ENCODE results near the gene EGLN2.

EGLN2 gene

DNA sequence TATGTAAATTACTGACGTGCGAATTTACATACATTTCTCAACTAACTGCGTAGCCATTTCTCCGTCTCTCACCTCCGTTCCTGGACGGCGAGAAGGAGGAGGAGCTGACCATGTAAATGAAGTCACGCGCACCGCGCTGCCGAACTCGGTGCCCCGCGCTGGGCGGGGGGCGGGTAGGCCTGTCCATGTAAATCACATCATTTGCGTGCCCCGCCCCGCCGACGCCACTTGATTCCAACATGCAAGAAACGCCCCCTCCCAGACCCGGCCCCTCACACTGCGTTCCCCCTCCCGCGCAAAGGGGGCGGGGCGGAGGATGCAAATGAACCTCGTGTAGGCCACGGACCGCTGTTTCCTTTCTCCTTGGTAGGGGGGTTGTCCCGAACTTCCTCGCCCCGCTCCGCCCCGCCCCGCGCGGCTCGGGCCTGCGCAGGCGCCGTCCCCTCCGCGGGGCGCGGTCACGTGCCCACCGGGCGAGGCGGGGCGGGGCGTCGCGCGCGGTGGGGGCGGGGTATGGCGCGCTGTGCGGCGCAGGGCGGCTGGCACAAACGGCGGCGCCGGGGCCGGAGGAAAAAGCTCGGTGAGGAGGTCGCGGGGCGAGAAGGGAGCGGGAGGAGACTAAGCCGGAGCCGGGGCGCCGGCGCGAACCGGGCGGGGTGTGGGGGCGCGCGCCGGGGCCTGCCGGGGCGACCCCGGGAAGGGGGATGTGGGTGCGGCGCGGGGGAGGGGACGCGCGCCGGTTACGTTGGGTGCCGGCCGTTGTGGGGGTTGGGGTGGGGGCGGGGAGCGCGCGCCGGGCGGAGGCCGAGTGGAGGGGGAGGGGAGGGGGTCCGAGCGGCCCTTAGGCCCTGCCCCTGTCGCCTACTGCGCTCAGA is at the start of gene EGLN2:
EGLN2 (plus strand) TSS at position 509 of the 875 bp plus-strand sequence. CDS start 1,382 bp downstream, outside the sequence.
- peak; percentile 97 for DNase-seq (ENCODE audit: low spot score)
- TF ChIP-seq CTCF (IDR thresholded peaks at IDR 0.05; ENCODE audit: extremely low read depth, missing control alignments) = no peak

DNA sequence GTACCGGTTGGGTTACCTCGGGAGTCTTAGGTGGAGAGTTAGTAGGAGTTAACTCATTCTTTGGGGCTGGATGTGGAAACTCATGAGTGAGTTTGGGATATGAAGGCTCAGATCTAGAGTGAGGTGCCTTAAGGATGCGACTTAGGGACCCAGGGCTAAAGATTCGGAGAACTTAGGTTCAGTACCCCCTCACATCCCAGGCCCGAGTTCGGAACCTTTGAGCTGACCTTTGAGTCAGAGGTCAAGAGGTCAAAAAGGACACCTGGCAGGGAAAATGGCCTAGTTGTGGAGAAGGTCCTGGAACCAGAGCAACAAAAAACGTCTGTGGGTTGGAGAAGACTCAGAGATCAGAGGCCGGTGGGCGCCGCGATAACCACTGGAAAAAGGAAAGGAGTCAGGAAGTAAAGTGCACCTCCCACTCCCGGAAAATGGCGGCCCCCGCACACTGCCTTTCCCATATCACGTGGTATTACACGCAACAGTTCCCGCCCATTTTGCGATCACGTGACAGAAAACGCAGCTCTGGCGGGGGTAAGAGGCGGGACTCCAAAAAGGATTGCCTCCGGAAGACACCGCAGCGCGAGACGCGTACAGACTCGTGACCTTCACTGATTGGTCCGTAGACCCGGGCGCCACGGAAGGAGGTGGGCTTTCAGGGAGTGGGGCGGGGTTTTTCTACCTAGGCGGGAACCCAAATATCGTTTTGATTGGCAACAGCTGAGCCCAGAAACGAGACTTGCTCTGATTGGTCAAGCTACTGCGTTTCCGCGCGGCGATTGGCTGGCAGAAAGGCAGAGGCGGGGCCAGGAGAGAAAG is 48.7 kb upstream of the EGLN2 start, which contains the start of gene ACTMAP:
ACTMAP (minus strand) TSS at position 420 of the 816 bp plus-strand sequence. CDS start 674 bp downstream, outside the sequence.
- peak; percentile 97 for DNase-seq (ENCODE audit: low spot score)
- TF ChIP-seq CTCF (IDR thresholded peaks at IDR 0.05; ENCODE audit: extremely low read depth, missing control alignments) = no peak

- peak; percentile 89 for DNase-seq (ENCODE audit: low spot score)
- no peak for TF ChIP-seq CTCF (IDR thresholded peaks at IDR 0.05; ENCODE audit: extremely low read depth, missing control alignments)
Observed at GRCh38 chr19:40750874-40751537, 48.0 kb upstream of the EGLN2 start, which contains the start of gene SNRPA. Gene SNRPA, plus strand, starts transcription at chr19:40751203. Its CDS starts 206 bp downstream, at chr19:40751409.

DNA sequence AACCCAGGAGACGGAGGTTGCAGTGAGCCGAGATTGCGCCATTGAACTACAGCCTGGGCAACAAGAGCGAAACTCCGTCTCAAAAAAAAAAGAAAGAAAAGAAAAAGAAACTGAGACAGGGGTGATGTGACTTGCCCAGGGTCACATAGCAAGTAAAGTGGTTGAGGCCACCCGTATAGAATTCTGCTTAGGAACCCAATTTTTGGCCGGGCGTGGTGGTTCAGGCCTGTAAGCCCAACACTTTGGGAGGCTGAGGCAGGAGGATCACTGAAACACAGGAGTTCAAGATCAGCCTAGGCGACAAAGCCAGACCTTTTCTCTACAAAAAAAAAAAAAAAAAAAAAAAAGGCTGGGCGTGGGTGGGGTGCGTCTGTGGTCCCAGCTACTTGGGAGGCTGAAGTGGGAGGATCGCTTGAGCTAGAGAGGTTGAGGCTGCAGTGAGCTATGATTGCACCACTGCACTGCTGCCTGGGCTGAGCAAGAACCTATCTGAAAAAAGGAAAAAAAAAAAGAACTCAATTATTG is 46.7 kb upstream of the EGLN2 start:
- TF ChIP-seq CTCF (IDR thresholded peaks at IDR 0.05; ENCODE audit: extremely low read depth, missing control alignments) = no peak
- no peak for DNase-seq (ENCODE audit: low spot score)

GRCh38 chr19:40754611-40755247 is 44.3 kb upstream of the EGLN2 start:
- no peak for DNase-seq (ENCODE audit: low spot score)
- no peak for TF ChIP-seq CTCF (IDR thresholded peaks at IDR 0.05; ENCODE audit: extremely low read depth, missing control alignments)

DNA sequence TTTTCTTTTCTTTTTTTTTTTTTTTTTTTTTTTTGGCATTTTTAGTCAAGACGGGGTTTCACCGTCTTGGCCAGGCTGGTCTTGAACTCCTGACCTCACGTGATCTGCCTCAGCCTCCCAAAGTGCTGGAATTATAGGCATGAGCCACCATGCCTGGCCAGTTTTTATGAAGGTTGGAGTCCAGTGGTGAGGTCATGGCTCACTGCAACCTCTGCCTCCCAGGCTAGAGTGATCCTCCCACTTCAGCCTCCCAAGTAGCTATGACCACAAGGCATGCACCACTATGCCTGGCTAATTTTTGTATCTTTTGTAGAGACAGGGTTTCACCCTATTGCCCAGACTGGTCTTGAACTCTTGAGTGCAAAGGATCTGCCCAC is 43.8 kb upstream of the EGLN2 start:
- no peak for TF ChIP-seq CTCF (IDR thresholded peaks at IDR 0.05; ENCODE audit: extremely low read depth, missing control alignments)
- no peak for DNase-seq (ENCODE audit: low spot score)
